Activated CD4-positive, CD25-positive, alpha-beta regulatory T cell treated with anti-CD3 and anti-CD28 coated beads, Interleukin-2, amount 50 U/mL, for 24 hours (primary cell): ENCODE data around the gene POU3F3.

Source experiments
- ATAC-seq, 2 donors: fragments of 150-1000 bp; cut with Tn5 transposase; one replicate each; pipeline ENCODE4 v1.10.0; 2021; ENCODE audit warnings: mild to moderate bottlenecking in 1 of 2, moderate library complexity in 1 of 2

Gene POU3F3

GRCh38 chr2:104862058-104862941, 8.4 kb downstream of the POU3F3 start:
- no peak for ATAC-seq

- ATAC-seq = no peak
Observed at GRCh38 chr2:104863146-104863467, 9.2 kb downstream of the POU3F3 start.

- no peak for ATAC-seq
Observed at GRCh38 chr2:104863468-104864279, 9.8 kb downstream of the POU3F3 start.

GRCh38 chr2:104864280-104865095, 10.6 kb downstream of the POU3F3 start:
- no peak for ATAC-seq

GRCh38 chr2:104865096-104865470, 11.2 kb downstream of the POU3F3 start:
- ATAC-seq = no peak

GRCh38 chr2:104866122-104866864, 12.4 kb downstream of the POU3F3 start:
- no peak for ATAC-seq

GRCh38 chr2:104866883-104867812, 13.2 kb downstream of the POU3F3 start:
- ATAC-seq = no peak

GRCh38 chr2:104867813-104868504, 14.0 kb downstream of the POU3F3 start:
- ATAC-seq = no peak

- ATAC-seq = no peak
Observed at GRCh38 chr2:104868505-104868866, 14.6 kb downstream of the POU3F3 start.

GRCh38 chr2:104870100-104870975, 16.4 kb downstream of the POU3F3 start:
- no peak for ATAC-seq

- no peak for ATAC-seq
Observed at GRCh38 chr2:104871649-104871971, 17.7 kb downstream of the POU3F3 start.

GRCh38 chr2:104871972-104872865, 18.3 kb downstream of the POU3F3 start:
- no peak for ATAC-seq

- ATAC-seq = peak; percentile 30 to 61
Observed at GRCh38 chr2:104872866-104873688, 19.2 kb downstream of the POU3F3 start.

GRCh38 chr2:104873689-104874054, 19.8 kb downstream of the POU3F3 start:
- no peak for ATAC-seq

- ATAC-seq = no peak
Observed at GRCh38 chr2:104874230-104874629, 20.3 kb downstream of the POU3F3 start.

- no peak for ATAC-seq
Observed at GRCh38 chr2:104875262-104875661, 21.3 kb downstream of the POU3F3 start.

- ATAC-seq = no peak
Observed at GRCh38 chr2:104876606-104877570, 23.0 kb downstream of the POU3F3 start.
